Activated CD4-positive, alpha-beta T cell treated with anti-CD3 and anti-CD28 coated beads, Interleukin-10, Interleukin-2, amounts not matched to agents 100 ng/mL and 50 ng/mL, durations not matched to agents 16 hours and 8 hours (primary cell): ENCODE results near the gene EVI2B.
"Not testable (repeated sequence)": the region's sequence is repeated elsewhere in the genome, so short reads cannot be mapped to it uniquely, and the experiment has no call there.

ENCODE experiments used
- DNase-seq: peaks from one replicate; pipeline ENCODE4 v3.0.0-alpha.2; 2020

EVI2B gene

GRCh38 chr17:31266042-31266441 is 47.8 kb downstream of the EVI2B start:
- peak; percentile 8 for DNase-seq

- DNase-seq, result not testable (repeated sequence)
Observed at GRCh38 chr17:31262923-31263322, 50.9 kb downstream of the EVI2B start.

- no peak for DNase-seq
Observed at GRCh38 chr17:31261601-31262000, 52.3 kb downstream of the EVI2B start.

GRCh38 chr17:31260151-31260550 is 53.7 kb downstream of the EVI2B start:
- no peak for DNase-seq

GRCh38 chr17:31256936-31257335 is 56.9 kb downstream of the EVI2B start:
- DNase-seq, result no peak

GRCh38 chr17:31254654-31255053 is 59.2 kb downstream of the EVI2B start:
- no peak for DNase-seq
